KBM-7 (cell line): ENCODE results near the gene ARTN.

Source experiments
- DNase-seq: peaks from one replicate; pipeline ENCODE4 v3.0.0-alpha.2; 2015
- in situ Hi-C: fragments of 300-500 bp; cut with MboI; formaldehyde crosslinking; loops from 2 replicates; pipeline ENCODE4 v1.14.3; 2020; ENCODE audit warnings: low sequenced_read_pairs, low pct_unique_long_range_greater_than_20kb, mixed read lengths

ARTN gene

GRCh38 chr1:43979528-43980254, 46.1 kb downstream of the ARTN start:
- DNase-seq: peak; percentile 38
- in situ Hi-C loops: no loop called here

GRCh38 chr1:43980255-43981134, 46.9 kb downstream of the ARTN start:
- no peak for DNase-seq
- in situ Hi-C loops: no loop called here

GRCh38 chr1:43981135-43981491, 47.5 kb downstream of the ARTN start:
- DNase-seq: no peak
- in situ Hi-C loops: no loop called here

- DNase-seq: no peak
- in situ Hi-C loops: no loop called here
These were observed 48.0 kb downstream of the ARTN start for GRCh38 chr1:43981636-43982035.

- in situ Hi-C loops: no loop called here
- DNase-seq: no peak
These were observed 48.6 kb downstream of the ARTN start for GRCh38 chr1:43982241-43982640.

GRCh38 chr1:43982808-43983207, 49.2 kb downstream of the ARTN start:
- in situ Hi-C loops: no loop called here
- peak; percentile 24 for DNase-seq

- no peak for DNase-seq
- in situ Hi-C loops: no loop called here
These were observed 49.8 kb downstream of the ARTN start for GRCh38 chr1:43983253-43983899.

GRCh38 chr1:43984855-43985254, 51.3 kb downstream of the ARTN start:
- DNase-seq: no peak
- in situ Hi-C loops: no loop called here

GRCh38 chr1:43985984-43986595, 52.5 kb downstream of the ARTN start:
- in situ Hi-C loops: no loop called here
- DNase-seq: no peak

- DNase-seq: no peak
- in situ Hi-C loops: no loop called here
These were observed 53.1 kb downstream of the ARTN start for GRCh38 chr1:43986712-43987111.
